Type B pancreatic cell (in vitro differentiated cells): ENCODE results near the gene KCNJ13. TPM values are rescaled to one million over a fixed set of nuclear protein-coding genes. Genes with fewer than 3 reads are reported as not detected.

Source experiments
- DNase-seq: peaks from one replicate; pipeline ENCODE4 v3.0.0; 2021; ENCODE audit warnings: mixed read lengths; ENCODE audit not compliant: unreplicated experiment; ENCODE audit errors: extremely low spot score
- H3K27ac Mint-ChIP-seq: 2 replicates; pipeline ENCODE4 v1.8.0; 2021; ENCODE audit warnings: mild to moderate bottlenecking, mixed read lengths
- H3K27me3 Mint-ChIP-seq: 2 replicates; pipeline ENCODE4 v1.8.0; 2021; ENCODE audit warnings: mixed read lengths
- H3K36me3 Mint-ChIP-seq: 2 replicates; pipeline ENCODE4 v1.8.0; 2021; ENCODE audit warnings: mixed read lengths
- H3K4me1 Mint-ChIP-seq: one replicate; pipeline ENCODE4 v1.8.0; 2021; ENCODE audit warnings: mixed read lengths; ENCODE audit not compliant: unreplicated experiment
- H3K4me3 Mint-ChIP-seq: 2 replicates; pipeline ENCODE4 v1.8.0; 2021; ENCODE audit warnings: mild to moderate bottlenecking, mixed read lengths
- H3K9me3 Mint-ChIP-seq: 2 replicates; pipeline ENCODE4 v1.8.0; 2021; ENCODE audit warnings: mixed read lengths
- CTCF ChIP-seq: fragments of 200-600 bp; sonication (generic); conservative IDR thresholded peaks from 2 replicates; pipeline ENCODE4 v1.5.0; 2021; ENCODE audit warnings: antibody characterized with exemption, mild to moderate bottlenecking
- long read RNA-seq: library from polyadenylated mRNA; unstranded; transcript quantifications from one replicate; pipeline ENCODE4 v2.0.0, GENCODE V29; 2020
- total RNA-seq: library from RNA; stranded (reverse); gene quantifications from 2 replicates; pipeline ENCODE4 v1.2.1, GENCODE V29; 2021; ENCODE audit warnings: low replicate concordance

The KCNJ13 gene
- 1.6 and 2.9 TPM in 2 replicates for total RNA-seq
- long read RNA-seq, transcript KCNJ13-202 (3 exons, 1,099 nt), result major isoform, 16 of 32 reads
- long read RNA-seq, transcript KCNJ13-201 (3 exons, 2,950 nt), result minor isoform, 11 of 32 reads
- long read RNA-seq, partial matches to known transcripts, result 0 of 32 reads
- long read RNA-seq, other reads (novel, unspliced or antisense), result 5 of 32 reads

GRCh38 chr2:232776435-232776834 is at the start of gene KCNJ13:
Gene KCNJ13 (minus strand): TSS chr2:232776565. CDS start chr2:232771362, 5,203 bp downstream.
- Mint-ChIP-seq H3K4me3 (peak within 1 kb of the TSS; percentile 67), H3K9me3 (no peaks in the 10 kb centered on the region), H3K36me3 (peaks cover 14% of the 10 kb centered on the region), H3K27me3 (no peaks in the 10 kb centered on the region), H3K27ac (peak within 1 kb of the TSS; percentile 74), H3K4me1 (peaks cover 8% of the 10 kb centered on the region)
- DNase-seq, result no peak
- TF ChIP-seq CTCF, result no peak

DNA sequence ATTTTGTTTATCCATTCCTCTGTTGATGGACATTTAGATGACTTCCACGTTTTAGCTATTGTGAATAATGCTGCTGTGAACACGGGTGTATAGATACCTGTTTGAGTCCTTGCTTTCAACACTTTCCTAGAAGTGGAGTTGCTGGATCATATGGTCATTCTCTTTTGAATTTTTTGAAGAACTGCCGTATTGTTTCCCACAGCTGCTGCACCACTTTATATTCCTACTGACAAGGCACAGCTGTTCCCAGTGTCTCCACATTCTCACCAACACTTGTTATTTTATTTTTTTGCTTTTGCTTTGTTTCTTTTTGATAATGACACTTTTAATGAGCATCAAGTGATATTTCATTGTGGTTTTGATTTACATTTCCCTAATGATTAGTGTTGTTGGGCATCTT is 41.4 kb upstream of the KCNJ13 start:
- no peak for TF ChIP-seq CTCF
- H3K27ac Mint-ChIP-seq, result no peak overlapping the region
- no peak for DNase-seq
- H3K4me1 Mint-ChIP-seq, result no peaks in the 10 kb centered on the region
- H3K4me3 Mint-ChIP-seq, result no peak overlapping the region
- H3K27me3 Mint-ChIP-seq, result no peaks in the 10 kb centered on the region
- no peaks in the 10 kb centered on the region for H3K9me3 Mint-ChIP-seq
- peaks cover 35% of the 10 kb centered on the region for H3K36me3 Mint-ChIP-seq

- Mint-ChIP-seq H3K27me3 (no peaks in the 10 kb centered on the region), H3K27ac (no peak overlapping the region), H3K9me3 (no peaks in the 10 kb centered on the region), H3K4me1 (no peaks in the 10 kb centered on the region), H3K36me3 (peaks cover 37% of the 10 kb centered on the region), H3K4me3 (no peak overlapping the region)
- TF ChIP-seq CTCF, result no peak
- DNase-seq, result no peak
Measured at GRCh38 chr2:232816657-232817056, 40.3 kb upstream of the KCNJ13 start.

DNA sequence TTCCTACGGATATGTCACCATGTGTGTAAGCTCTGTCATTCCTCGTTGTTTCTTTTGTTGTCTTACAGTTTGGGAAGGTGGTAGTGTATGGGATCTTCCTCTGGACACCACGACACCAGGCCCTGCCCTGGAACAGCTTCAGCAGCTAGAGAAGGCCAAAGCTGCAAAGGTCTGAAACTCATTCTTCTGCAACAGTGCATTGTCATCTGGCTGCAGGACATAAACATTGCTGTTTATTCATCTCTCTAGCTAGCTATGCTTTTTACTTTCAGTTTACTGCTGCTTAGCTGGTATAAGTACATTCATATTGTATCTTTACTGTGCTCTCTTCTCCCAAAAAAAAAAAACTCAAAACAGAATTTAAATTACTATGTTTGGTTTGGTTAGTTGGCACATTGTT is 39.2 kb upstream of the KCNJ13 start:
- H3K4me1 Mint-ChIP-seq, result no peaks in the 10 kb centered on the region
- H3K27ac Mint-ChIP-seq, result no peak overlapping the region
- no peaks in the 10 kb centered on the region for H3K9me3 Mint-ChIP-seq
- H3K27me3 Mint-ChIP-seq, result no peaks in the 10 kb centered on the region
- no peak for TF ChIP-seq CTCF
- peaks cover 31% of the 10 kb centered on the region for H3K36me3 Mint-ChIP-seq
- H3K4me3 Mint-ChIP-seq, result no peak overlapping the region
- DNase-seq, result no peak

DNA sequence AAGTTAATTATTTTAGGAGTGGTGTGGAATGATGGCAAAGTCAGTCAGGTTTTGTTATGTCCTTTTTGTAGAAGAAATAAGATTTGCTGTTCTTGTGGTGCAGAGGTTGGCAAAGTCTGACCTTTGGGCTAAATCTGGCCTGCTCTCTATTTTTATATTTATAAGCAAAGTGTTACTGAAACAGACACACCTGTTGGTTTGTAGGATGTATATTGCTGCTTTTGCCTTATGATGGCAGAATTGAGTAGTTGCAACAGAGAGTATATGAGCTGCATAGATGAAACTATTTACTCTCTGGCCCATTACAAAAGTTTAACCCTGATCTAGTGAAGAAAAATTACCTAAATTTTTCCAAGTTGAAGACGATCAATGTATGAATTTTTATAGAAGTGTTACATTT is 34.1 kb upstream of the KCNJ13 start:
- Mint-ChIP-seq H3K27me3 (no peaks in the 10 kb centered on the region), H3K36me3 (peaks cover 25% of the 10 kb centered on the region), H3K9me3 (no peaks in the 10 kb centered on the region), H3K4me1 (no peaks in the 10 kb centered on the region), H3K4me3 (no peak overlapping the region), H3K27ac (no peak overlapping the region)
- DNase-seq, result no peak
- no peak for TF ChIP-seq CTCF
